ENCODE data around the gene DLK1. TPM values are rescaled to one million over a fixed set of nuclear protein-coding genes. Genes with fewer than 3 reads are reported as not detected.

Gene DLK1
- total and polyA plus RNA-seq, 4 donors: 0.05 to 9.9 (median 1.2) TPM; not detected in 1

DNA sequence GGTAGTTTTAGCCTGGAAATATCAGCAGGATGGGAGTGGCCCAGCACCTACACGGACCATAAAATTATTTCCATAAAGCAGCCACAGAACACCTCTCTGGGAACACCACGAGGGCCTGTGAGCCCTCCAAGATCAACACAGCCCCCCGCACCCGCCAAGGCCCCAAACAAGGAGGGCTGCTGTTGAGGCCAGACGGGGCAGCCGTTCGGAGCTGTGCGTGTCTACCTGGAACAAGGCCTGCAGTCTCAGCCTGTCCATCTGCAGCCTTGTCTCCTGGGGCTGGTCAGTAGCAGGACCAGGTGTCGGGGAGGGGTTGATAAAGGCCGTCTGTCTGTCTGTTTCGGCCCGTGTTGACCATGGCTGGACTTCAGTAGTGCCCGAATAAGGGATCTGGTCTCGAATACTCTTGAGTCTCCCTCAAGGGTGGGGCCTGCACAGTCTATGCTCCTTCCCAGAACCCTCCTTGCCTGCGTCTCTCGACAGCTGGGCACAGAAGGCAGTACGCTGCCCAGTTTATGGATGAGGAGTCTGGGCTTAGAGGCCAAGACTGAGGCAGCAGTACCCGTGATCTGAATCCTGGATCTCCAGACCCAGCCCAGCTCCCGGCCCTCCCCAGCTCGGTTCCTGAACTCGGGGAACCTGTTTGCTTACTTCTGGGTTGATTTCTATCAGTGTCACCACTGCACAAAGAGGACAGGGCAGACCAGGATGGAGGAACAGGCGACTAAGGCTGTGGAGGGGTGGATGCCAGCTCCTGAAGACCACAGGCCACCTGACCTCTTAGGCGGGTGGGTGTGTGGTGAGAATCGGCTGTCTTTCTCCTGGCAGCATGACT lies 23.1 kb upstream of the DLK1 start:
- Histone ChIP-seq H3K4me1 (ENCODE audit: control insufficient read depth in 5 of 5, insufficient read depth in 5 of 5, low read length in 5 of 5) (no peaks in the 10 kb centered on the region), H3K27ac (ENCODE audit: low read depth in 1 of 2, low read length in 1 of 2) (no peak overlapping the region), H3K9me3 (ENCODE audit: control insufficient read depth in 4 of 4, insufficient read depth in 3 of 4, low read length in 3 of 4) (peaks cover 0 to 4% (median 0%) of the 10 kb centered on the region in 4 donors), H3K9ac (ENCODE audit: insufficient read depth in 1 of 2, low read length in 2 of 2) (no peak overlapping the region), H3K4me3 (no peak overlapping the region), H3K36me3 (ENCODE audit: control insufficient read depth in 4 of 4, insufficient read depth in 4 of 4, low read length in 4 of 4) (no peaks in the 10 kb centered on the region), H3K27me3 (ENCODE audit: control insufficient read depth in 3 of 3, insufficient read depth in 3 of 3, low read length in 2 of 3) (peaks cover 0 to 5% (median 0%) of the 10 kb centered on the region in 3 donors)
- ATAC-seq (ENCODE audit: insufficient read depth, low FRiP score): no peak
- 85 to 87% methylated on average over 24 of the region's 24 CpGs for WGBS, 2 donors
- TF ChIP-seq, protein P1, sequence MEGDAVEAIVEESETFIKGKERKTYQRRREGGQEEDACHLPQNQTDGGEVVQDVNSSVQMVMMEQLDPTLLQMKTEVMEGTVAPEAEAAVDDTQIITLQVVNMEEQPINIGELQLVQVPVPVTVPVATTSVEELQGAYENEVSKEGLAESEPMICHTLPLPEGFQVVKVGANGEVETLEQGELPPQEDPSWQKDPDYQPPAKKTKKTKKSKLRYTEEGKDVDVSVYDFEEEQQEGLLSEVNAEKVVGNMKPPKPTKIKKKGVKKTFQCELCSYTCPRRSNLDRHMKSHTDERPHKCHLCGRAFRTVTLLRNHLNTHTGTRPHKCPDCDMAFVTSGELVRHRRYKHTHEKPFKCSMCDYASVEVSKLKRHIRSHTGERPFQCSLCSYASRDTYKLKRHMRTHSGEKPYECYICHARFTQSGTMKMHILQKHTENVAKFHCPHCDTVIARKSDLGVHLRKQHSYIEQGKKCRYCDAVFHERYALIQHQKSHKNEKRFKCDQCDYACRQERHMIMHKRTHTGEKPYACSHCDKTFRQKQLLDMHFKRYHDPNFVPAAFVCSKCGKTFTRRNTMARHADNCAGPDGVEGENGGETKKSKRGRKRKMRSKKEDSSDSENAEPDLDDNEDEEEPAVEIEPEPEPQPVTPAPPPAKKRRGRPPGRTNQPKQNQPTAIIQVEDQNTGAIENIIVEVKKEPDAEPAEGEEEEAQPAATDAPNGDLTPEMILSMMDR (IDR thresholded peaks at IDR 0.05; ENCODE audit: control extremely low read depth, extremely low read depth): no peak
- no peak for DNase-seq

GRCh38 chr14:100706200-100706599 lies 20.5 kb upstream of the DLK1 start:
- peaks cover 0 to 9% (median 0%) of the 10 kb centered on the region in 5 donors for H3K4me1 ChIP-seq (ENCODE audit: control insufficient read depth in 5 of 5, insufficient read depth in 5 of 5, low read length in 5 of 5)
- no peak overlapping the region for H3K9ac ChIP-seq (ENCODE audit: insufficient read depth in 1 of 2, low read length in 2 of 2)
- H3K4me3 ChIP-seq: no peak overlapping the region
- H3K36me3 ChIP-seq (ENCODE audit: control insufficient read depth in 4 of 4, insufficient read depth in 4 of 4, low read length in 4 of 4): no peaks in the 10 kb centered on the region
- TF ChIP-seq, protein P1 (IDR thresholded peaks at IDR 0.05; ENCODE audit: control extremely low read depth, extremely low read depth): no peak
- ATAC-seq (ENCODE audit: insufficient read depth, low FRiP score): no peak
- H3K27me3 ChIP-seq (ENCODE audit: control insufficient read depth in 3 of 3, insufficient read depth in 3 of 3, low read length in 2 of 3): peaks cover 0 to 7% (median 0%) of the 10 kb centered on the region in 3 donors
- WGBS, 2 donors: 72 to 87% methylated on average over 13 of the region's 13 CpGs
- DNase-seq: no peak
- peaks cover 0 to 3% (median 0%) of the 10 kb centered on the region in 4 donors for H3K9me3 ChIP-seq (ENCODE audit: control insufficient read depth in 4 of 4, insufficient read depth in 3 of 4, low read length in 3 of 4)
- H3K27ac ChIP-seq (ENCODE audit: low read depth in 1 of 2, low read length in 1 of 2): no peak overlapping the region

GRCh38 chr14:100706860-100707259 lies 19.8 kb upstream of the DLK1 start:
- TF ChIP-seq, protein P1 (IDR thresholded peaks at IDR 0.05; ENCODE audit: control extremely low read depth, extremely low read depth): no peak
- no peak for ATAC-seq (ENCODE audit: insufficient read depth, low FRiP score)
- Histone ChIP-seq H3K36me3 (ENCODE audit: control insufficient read depth in 4 of 4, insufficient read depth in 4 of 4, low read length in 4 of 4) (no peaks in the 10 kb centered on the region), H3K9me3 (ENCODE audit: control insufficient read depth in 4 of 4, insufficient read depth in 3 of 4, low read length in 3 of 4) (peaks cover 0 to 3% (median 0%) of the 10 kb centered on the region in 4 donors), H3K27ac (ENCODE audit: low read depth in 1 of 2, low read length in 1 of 2) (no peak overlapping the region), H3K27me3 (ENCODE audit: control insufficient read depth in 3 of 3, insufficient read depth in 3 of 3, low read length in 2 of 3) (peaks cover 0 to 7% (median 0%) of the 10 kb centered on the region in 3 donors), H3K4me1 (ENCODE audit: control insufficient read depth in 5 of 5, insufficient read depth in 5 of 5, low read length in 5 of 5) (peaks cover 0 to 9% (median 2%) of the 10 kb centered on the region in 5 donors), H3K4me3 (no peak overlapping the region), H3K9ac (ENCODE audit: insufficient read depth in 1 of 2, low read length in 2 of 2) (no peak overlapping the region)
- no peak for DNase-seq
- 78 to 81% methylated on average over 5 of the region's 5 CpGs for WGBS, 2 donors

Measured in lung (tissue), 12 donors.